Osteoblast (primary cell): Measurements from ENCODE around the gene USHBP1. TPM values are rescaled to one million over a fixed set of nuclear protein-coding genes. Genes with fewer than 3 reads are reported as not detected.

ENCODE experiments used
- DNase-seq: peaks from one replicate; pipeline ENCODE4 v3.0.0; 2011; ENCODE audit warnings: low spot score, mixed read lengths; ENCODE audit not compliant: insufficient read length; ENCODE audit errors: missing footprints
- H2AFZ ChIP-seq: 2 replicates; pipeline ENCODE4 v1.6.0; 2011; ENCODE audit warnings: mild to moderate bottlenecking, low read length
- H3K27ac ChIP-seq: 2 replicates; pipeline ENCODE4 v1.5.1; 2011; ENCODE audit warnings: mild to moderate bottlenecking, low read depth, low read length, moderate library complexity
- H3K27me3 ChIP-seq: 2 replicates; pipeline ENCODE4 v1.6.0; 2012; ENCODE audit warnings: mild to moderate bottlenecking, control low read depth, inconsistent platforms, low read length, moderate library complexity; ENCODE audit not compliant: insufficient read depth
- H3K36me3 ChIP-seq: 2 replicates; pipeline ENCODE4 v1.5.1; 2011; ENCODE audit warnings: mild to moderate bottlenecking, low read length, control low read depth, moderate library complexity; ENCODE audit not compliant: insufficient read depth
- H3K4me1 ChIP-seq: 2 replicates; pipeline ENCODE4 v1.5.1; 2011; ENCODE audit warnings: mild to moderate bottlenecking, low read length, control low read depth, moderate library complexity; ENCODE audit not compliant: insufficient read depth
- H3K4me2 ChIP-seq: 2 replicates; pipeline ENCODE4 v1.6.0; 2011; ENCODE audit warnings: mild to moderate bottlenecking, low read length; ENCODE audit not compliant: insufficient read depth
- H3K4me3 ChIP-seq: fragments of 200-600 bp; sonication (generic); 3 replicates; pipeline ENCODE4 v1.5.1; 2012; ENCODE audit warnings: mild to moderate bottlenecking, low read length, inconsistent platforms; ENCODE audit not compliant: insufficient read depth
- H3K79me2 ChIP-seq: 2 replicates; pipeline ENCODE4 v1.6.0; 2012; ENCODE audit warnings: mild to moderate bottlenecking, low read length, control low read depth, inconsistent platforms; ENCODE audit not compliant: insufficient read depth
- H3K9me3 ChIP-seq: 2 replicates; pipeline ENCODE4 v1.5.1; 2011; ENCODE audit warnings: low read depth, low read length, control low read depth
- H4K20me1 ChIP-seq: 2 replicates; pipeline ENCODE4 v1.6.0; 2012; ENCODE audit warnings: mild to moderate bottlenecking, low read length, control low read depth; ENCODE audit not compliant: insufficient read depth
- total RNA-seq: library from RNA; depleted of rRNA; stranded (reverse); fragments of >200 nt; gene quantifications from 2 replicates; pipeline ENCODE4 v1.2.3, GENCODE V29; 2012
- TF ChIP-seq, protein P1 (sequence below): IDR thresholded peaks from 2 replicates; pipeline ENCODE4 v1.5.1; 2011; ENCODE audit warnings: mild to moderate bottlenecking, low read depth, low read length, moderate library complexity; ENCODE audit errors: extremely low read depth

Gene USHBP1
- total RNA-seq, 1 donor, result not detected

DNA sequence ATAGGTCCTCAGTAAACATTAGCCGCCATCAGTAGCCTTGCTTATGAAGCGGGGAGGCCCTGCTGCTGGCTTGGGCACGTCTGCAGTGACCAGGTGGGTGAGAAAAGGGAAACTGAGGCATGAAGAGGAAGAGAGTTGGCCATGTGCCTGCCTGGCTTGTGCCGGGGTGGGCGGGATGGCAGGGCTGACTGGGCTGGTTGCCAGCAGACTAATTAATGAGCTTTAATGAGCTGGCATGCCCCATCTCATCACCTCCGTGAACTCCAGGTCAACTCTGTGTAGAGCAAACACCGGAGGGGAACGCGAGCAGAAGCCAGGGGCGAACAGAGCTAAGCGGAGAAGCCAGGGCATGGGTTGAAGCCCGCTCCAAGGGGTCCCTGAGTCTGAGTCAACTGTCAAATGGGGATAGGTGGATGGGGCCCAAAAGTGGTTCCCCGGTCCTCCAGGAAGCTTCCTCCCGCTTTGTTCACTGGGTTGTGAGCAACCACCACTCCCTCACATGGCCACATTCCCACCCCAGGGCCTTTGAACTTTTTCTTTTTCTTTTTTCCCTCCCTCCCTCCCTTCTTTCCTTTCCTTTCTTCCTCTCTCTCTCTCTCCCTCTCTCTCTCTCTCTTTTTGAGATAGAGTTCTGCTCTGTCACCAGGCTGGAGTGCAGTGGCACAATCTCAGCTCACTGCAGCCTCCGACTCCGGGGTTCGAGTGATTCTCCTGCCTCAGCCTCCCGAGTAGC is 27.6 kb downstream of the USHBP1 start:
- H2AFZ ChIP-seq, result no peak overlapping the region
- TF ChIP-seq, protein P1, sequence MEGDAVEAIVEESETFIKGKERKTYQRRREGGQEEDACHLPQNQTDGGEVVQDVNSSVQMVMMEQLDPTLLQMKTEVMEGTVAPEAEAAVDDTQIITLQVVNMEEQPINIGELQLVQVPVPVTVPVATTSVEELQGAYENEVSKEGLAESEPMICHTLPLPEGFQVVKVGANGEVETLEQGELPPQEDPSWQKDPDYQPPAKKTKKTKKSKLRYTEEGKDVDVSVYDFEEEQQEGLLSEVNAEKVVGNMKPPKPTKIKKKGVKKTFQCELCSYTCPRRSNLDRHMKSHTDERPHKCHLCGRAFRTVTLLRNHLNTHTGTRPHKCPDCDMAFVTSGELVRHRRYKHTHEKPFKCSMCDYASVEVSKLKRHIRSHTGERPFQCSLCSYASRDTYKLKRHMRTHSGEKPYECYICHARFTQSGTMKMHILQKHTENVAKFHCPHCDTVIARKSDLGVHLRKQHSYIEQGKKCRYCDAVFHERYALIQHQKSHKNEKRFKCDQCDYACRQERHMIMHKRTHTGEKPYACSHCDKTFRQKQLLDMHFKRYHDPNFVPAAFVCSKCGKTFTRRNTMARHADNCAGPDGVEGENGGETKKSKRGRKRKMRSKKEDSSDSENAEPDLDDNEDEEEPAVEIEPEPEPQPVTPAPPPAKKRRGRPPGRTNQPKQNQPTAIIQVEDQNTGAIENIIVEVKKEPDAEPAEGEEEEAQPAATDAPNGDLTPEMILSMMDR, result no peak
- peaks cover 18% of the 10 kb centered on the region for H3K36me3 ChIP-seq
- no peak overlapping the region for H3K27ac ChIP-seq
- peak; percentile 44 for DNase-seq
- no peak overlapping the region for H3K4me2 ChIP-seq
- H3K79me2 ChIP-seq, result peaks cover 25% of the 10 kb centered on the region
- no peaks in the 10 kb centered on the region for H3K9me3 ChIP-seq
- peaks cover 7% of the 10 kb centered on the region for H3K4me1 ChIP-seq
- peaks cover 23% of the 10 kb centered on the region for H4K20me1 ChIP-seq
- H3K4me3 ChIP-seq, result no peak overlapping the region
- no peaks in the 10 kb centered on the region for H3K27me3 ChIP-seq

DNA sequence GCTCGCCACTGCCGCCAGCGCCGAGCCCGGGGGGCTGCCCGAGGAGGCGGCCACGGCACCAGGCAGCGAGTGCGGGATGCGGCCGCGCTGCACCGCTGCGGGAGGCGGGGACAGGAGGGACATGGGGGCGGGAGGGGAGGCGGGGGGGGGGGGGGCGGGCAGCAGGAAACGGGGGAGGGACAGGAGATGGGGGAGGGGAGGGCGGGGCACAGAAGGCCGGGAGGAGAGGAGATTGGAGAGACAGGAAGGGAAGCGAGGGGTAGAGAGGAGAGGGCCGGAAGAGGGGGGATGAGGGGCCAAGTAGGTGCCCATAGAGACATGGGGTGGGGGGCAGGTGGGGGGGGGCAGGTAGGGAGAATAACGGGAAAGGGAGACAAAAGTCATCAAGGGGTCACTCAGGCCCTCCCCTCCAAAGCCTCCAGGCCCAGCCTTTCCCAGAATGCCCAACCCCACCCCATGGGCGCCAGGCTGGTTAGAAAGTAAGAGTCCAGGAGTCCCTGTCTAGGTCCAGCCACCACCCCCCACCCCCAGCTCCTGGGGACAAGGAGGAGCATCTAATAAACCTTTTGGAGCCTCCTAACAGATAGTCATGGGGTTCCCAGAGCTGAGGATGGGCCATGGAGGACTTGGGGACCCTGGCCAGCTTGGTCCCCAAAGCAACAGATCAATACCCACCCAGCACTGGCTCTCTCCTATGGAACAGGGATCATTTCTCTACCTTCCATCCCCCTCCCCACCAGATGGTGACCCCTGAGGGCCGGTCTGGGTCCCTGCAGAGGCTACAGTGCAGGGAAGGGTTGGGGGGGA is 28.4 kb downstream of the USHBP1 start:
- peaks cover 18% of the 10 kb centered on the region for H4K20me1 ChIP-seq
- peak; percentile 77 for DNase-seq
- H3K9me3 ChIP-seq, result no peaks in the 10 kb centered on the region
- peaks cover 21% of the 10 kb centered on the region for H3K79me2 ChIP-seq
- H3K27me3 ChIP-seq, result no peaks in the 10 kb centered on the region
- TF ChIP-seq, protein P1, result no peak
- peaks cover 22% of the 10 kb centered on the region for H3K36me3 ChIP-seq
- peak overlapping the region; percentile 71 for H3K4me3 ChIP-seq
- H2AFZ ChIP-seq, result no peak overlapping the region
- peak overlapping the region; percentile 77 for H3K4me2 ChIP-seq
- H3K27ac ChIP-seq, result no peak overlapping the region
- H3K4me1 ChIP-seq, result peaks cover 7% of the 10 kb centered on the region

DNA sequence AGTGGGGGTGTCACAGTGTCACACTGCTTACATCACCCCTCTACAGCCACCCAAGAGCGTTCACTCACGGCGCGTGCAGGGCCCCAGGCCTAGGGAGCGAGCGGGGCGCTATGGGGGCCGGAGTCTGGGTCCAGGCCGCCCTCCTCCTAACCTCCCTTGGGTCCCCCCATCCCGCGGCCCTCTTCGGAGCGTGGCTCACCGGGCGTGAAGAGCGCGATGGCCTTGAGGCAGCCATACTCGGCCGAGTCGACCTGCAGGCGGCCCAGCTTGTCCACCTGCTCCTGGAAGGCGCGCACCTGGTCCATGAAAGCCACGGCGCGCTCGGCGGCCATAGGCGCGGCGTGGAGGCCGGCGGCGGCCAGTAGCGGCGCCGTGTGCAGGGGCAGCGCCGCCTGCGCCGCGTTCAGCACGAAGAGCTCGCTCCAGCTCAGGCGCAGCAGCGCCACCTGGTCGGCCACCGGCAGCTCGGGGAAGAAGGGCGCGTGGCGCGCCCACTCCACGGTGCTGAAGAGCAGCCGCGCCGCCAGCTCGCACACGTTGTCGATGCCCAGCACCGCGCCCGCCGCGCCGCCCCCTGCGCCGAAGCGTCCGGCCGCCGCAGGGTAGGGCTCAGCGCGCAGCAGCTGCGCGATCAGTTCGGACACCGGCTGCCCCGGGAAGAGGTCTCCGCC is 29.1 kb downstream of the USHBP1 start:
- peak overlapping the region; percentile 51 for H2AFZ ChIP-seq
- H3K9me3 ChIP-seq, result no peaks in the 10 kb centered on the region
- H4K20me1 ChIP-seq, result peaks cover 11% of the 10 kb centered on the region
- peaks cover 20% of the 10 kb centered on the region for H3K36me3 ChIP-seq
- H3K27ac ChIP-seq, result no peak overlapping the region
- peak overlapping the region; percentile 71 for H3K4me3 ChIP-seq
- DNase-seq, result peak; percentile 97
- H3K79me2 ChIP-seq, result peaks cover 14% of the 10 kb centered on the region
- H3K27me3 ChIP-seq, result no peaks in the 10 kb centered on the region
- peaks cover 7% of the 10 kb centered on the region for H3K4me1 ChIP-seq
- TF ChIP-seq, protein P1, result peak; percentile 34
- H3K4me2 ChIP-seq, result peak overlapping the region; percentile 77
